Stimulated activated CD4-positive, alpha-beta T cell treated with anti-CD3 and anti-CD28 coated beads, Interleukin-2, amount 100 ng/mL, for 48 hours (primary cell): ENCODE measurements around the gene FOLR2.

Experiments
- DNase-seq, 2 donors: peaks; one replicate each; pipeline ENCODE4 v3.0.0-alpha.2; 2020

FOLR2 gene

DNA sequence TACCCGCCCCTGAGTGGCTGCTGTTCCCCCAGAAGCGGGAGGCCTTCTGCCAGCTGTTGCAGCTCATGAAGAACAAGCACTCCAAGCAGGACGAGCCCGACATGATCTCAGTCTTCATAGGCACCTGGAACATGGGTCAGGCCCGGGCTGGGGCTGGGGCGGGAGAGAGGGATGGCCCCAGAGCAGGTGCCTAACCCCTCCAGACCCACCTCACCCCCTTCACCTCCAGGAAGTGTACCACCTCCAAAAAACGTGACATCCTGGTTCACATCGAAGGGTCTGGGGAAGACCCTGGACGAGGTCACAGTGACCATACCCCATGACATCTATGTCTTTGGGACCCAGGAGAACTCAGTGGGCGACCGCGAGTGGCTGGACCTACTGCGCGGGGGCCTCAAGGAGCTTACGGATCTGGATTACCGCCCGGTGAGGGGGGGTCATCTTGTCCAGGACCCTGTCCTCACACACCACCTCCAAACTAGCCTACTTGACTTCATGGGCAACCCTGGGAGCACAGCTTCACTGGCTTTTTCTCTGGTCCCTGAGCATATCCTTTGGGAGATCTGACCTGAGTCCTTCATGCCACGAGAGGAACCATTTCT, 14.3 kb downstream of the FOLR2 start:
- no peak for DNase-seq

DNA sequence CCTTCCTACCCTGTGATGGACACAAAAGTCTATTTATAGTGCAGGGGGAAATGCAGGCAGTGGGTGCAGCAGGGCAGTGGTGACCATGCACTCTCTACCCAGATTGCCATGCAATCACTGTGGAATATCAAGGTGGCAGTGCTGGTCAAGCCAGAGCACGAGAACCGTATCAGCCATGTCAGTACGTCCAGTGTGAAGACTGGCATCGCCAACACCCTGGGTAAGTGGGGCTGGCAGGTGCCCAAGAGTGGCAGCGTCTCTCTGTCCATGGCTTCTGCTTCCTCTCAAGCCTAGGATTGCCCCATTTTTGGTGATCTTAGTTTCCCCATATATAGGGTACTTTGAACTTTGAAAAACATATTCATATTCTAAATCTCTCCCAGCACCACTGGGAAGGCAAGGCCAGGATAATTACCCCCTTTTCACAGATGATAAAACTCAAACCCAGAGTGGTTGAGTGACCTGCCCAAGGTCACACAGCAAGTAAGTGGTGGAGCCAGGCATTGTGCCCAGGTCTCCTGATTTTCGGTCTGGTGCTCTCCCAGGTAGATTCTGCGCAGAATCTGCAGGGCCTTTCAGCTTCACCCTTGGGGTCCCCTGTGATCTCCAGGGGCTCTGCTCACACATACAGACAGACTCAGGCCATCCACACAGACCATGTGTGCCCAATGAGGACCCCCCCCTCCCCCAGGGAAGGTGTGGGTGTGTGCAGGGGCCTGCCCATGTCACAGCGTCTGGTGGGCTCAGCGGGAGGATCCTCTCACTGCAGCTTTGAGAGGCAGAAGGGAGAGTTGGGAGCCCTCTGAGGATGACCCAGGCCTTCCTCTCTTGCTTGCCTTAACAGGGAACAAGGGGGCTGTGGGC, 15.0 kb downstream of the FOLR2 start:
- no peak for DNase-seq

DNA sequence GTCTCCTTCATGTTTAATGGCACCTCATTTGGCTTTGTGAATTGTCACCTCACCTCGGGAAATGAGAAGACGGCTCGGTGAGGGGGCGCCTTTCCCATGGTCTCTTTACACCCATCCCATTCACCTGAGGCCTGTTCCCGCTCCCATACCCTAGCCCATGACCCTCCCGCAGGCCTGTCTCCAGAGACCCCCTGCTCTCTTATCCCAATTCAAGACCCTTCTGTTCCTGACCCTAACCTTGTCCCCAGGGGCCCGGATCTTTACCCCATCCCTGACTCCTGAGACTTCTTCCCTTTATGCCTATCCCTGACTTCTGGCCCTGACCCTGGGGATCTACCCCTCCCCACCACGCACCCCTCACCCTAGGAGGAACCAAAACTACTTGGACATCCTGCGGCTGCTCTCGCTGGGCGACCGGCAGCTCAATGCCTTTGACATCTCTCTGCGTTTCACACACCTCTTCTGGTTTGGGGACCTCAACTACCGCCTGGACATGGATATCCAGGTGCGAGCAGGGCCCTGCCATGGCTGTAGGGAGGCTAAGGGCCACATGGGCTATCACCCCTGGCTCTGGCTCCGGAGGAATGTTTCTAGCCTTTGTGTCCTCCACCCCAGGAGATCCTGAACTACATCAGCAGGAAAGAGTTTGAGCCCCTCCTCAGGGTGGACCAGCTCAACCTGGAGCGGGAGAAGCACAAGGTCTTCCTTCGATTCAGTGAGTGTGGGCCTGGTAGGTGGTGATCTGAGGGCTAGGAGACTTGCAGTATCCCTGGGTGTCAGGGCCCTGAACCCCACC, 15.9 kb downstream of the FOLR2 start:
- DNase-seq, result no peak

DNA sequence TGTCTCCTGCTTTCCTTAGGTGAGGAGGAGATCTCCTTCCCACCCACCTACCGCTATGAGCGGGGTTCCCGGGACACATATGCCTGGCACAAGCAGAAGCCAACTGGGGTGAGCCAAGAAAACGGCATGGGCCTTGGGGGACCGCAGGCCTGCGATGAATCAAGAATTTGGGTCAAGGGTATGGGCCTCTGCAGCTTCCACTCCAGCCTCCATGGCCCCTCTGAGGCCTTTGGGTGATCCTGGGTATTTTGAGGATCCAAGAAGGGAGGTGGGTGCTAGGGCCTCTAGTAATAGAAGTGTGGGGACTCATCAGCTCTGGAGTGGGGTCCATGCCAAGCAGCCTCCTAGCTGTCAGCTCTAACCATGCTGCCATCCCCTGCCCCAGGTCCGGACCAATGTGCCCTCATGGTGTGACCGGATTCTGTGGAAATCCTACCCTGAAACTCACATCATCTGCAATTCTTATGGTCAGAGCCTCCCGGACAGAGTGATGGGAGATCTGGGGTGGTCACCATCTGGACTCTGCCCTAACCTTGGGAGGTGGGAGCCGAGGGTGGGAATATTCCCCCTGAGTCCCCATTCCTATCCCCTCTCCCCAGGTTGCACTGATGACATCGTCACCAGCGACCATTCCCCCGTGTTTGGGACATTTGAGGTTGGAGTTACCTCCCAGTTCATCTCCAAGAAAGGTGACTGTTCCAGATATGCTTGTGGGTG, 16.6 kb downstream of the FOLR2 start:
- no peak for DNase-seq

DNA sequence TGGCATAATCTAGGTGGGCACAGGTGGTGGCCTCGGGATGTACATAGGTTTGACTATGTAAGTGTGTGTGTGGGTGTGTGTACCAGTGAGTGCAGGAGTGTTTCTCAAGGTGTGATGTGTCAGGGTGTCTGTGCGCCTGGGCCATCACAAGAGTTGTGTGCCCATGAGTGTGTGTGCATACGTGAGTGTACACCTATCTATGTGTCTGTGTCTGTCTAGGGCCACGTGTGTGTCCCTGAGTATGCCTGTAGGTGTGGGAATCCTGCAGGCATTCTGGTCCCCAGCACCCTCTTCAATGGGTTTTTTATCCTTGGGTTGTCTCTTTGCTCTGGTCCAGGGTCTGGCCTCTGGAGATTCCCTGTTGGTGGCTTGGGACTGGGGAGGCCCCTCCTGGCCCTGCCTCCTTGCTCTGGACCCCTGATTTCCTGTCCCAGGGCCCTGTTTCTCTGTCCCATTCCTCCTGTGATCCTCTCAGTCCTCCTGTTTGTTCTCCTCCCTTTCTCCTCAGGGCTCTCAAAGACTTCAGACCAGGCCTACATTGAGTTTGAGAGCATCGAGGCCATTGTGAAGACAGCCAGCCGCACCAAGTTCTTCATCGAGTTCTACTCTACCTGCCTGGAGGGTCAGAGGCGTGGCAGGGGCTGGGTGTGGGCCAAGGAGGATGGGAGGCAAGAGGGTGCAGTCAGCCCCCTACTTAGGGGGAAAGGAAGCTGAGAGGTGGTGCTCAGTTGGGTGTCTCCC, 17.3 kb downstream of the FOLR2 start:
- DNase-seq, result no peak

DNA sequence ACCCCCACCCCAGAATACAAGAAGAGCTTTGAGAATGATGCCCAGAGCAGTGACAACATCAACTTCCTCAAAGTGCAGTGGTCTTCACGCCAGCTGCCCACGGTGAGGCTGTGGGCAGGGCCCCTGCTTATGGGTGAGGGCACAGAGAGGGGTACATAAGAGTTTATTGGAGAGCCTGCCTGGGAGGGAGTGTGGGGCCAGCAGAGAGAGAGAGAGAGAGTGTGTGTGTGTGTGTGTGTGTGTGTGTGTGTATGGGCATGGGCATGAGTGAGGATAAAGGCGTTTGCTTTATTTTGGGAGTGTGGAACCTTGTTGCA, 17.9 kb downstream of the FOLR2 start:
- no peak for DNase-seq

DNA sequence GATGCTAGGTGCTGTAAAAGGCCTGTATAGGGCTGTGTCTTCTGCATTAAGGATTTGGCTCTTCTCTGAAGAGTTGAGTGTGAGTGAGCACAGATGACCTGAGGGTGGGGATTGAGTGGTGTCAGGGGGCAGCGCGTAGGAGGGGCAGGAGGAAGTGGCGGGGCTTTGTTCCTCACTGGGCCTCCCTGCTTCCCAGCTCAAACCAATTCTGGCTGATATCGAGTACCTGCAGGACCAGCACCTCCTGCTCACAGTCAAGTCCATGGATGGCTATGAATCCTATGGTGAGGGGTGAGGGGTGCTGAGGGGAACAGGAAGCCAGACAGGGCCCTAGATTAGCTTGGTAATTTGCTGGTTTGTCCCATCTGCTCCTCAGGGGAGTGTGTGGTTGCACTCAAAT, 18.3 kb downstream of the FOLR2 start:
- DNase-seq, result no peak

DNA sequence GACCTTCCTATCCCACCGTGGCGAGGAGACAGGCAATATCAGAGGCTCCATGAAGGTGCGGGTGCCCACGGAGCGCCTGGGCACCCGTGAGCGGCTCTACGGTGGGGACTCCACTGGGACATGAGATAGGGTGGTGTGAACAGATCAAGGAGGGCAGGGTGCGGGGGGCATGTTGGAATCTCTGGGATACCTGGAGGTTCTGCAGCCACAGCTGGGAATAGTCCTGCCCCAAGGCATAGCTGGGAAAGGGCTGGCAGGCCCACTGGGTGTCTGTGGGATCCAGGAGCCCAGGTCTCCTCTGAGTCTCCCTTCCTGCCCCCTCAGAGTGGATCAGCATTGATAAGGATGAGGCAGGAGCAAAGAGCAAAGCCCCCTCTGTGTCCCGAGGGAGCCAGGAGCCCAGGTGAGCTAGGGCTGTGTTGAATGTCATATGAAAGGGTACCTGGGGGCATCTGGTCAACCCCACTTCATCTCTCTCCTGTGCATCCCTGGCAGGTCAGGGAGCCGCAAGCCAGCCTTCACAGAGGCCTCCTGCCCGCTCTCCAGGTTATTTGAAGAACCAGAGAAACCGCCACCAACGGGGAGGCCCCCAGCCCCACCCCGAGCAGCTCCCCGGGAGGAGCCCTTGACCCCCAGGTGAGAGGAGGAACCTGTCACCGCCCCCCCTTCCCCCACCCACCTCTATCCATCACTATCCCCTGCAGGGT, 18.9 kb downstream of the FOLR2 start:
- DNase-seq, result no peak

DNA sequence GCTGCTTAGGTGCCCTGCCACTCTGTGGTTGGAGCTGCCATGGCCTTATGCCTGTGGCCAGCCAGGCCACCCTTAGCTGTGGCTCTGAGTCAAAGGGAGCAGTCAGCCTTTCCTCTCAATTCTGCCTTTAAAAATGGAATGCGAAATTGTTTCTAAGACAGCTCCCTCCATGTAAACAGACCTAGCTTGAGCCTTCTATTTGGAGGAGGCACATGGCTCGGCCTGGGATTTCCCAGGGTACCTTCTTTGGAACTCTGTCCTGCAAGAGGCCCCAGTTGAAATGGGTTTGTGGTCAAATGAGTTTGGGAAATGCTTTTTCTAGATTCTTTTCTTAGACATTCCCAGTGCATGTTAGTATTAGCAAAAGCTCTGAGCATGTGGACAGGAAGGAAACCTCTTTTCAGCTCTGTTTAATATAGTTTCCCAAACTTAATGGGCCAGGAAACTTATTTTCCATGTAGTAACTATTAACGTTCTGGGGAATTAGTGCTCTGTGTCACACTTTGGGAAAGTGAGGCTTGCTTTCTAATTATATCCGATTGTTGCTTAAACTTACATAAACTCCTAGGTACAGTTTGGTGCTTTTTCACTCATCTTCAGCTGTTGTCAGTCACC, 19.6 kb downstream of the FOLR2 start:
- DNase-seq, result no peak

DNA sequence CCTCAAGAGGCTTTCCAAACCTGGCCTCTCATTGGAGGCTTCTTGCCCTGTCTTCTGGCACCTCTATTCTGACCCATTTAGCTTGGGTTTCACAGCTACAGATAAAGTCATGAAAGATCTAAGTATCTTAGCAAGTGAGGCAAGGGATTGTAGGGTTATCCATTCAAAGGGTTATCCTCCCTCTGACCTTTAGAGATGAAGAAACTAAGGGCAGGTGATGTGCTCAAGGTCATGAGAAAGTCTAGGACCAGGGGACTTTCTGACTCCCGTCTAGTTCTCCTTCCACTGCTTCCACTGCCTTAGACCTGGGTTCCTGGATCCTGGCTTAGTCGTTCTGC, 20.1 kb downstream of the FOLR2 start:
- DNase-seq, result no peak

DNA sequence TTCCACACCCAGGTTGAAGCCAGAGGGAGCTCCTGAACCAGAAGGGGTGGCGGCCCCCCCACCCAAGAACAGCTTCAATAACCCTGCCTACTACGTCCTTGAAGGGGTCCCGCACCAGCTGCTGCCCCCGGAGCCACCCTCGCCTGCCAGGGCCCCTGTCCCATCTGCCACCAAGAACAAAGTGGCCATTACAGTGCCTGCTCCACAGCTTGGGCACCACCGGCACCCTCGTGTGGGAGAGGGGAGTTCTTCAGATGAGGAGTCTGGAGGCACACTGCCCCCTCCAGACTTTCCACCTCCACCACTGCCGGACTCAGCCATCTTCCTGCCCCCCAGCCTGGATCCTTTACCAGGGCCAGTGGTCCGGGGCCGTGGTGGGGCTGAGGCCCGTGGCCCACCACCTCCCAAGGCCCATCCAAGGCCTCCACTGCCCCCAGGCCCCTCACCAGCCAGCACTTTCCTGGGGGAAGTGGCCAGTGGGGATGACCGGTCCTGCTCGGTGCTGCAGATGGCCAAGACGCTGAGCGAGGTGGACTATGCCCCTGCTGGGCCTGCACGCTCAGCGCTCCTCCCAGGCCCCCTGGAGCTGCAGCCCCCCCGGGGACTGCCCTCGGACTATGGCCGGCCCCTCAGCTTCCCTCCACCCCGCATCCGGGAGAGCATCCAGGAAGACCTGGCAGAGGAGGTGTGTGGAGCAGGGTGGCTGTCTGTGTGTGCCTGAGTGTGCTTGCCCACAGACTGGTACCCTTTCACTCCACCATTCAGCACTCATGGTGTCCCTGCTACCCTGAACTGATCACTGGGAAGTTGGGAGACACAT, 20.7 kb downstream of the FOLR2 start:
- DNase-seq, result no peak

DNA sequence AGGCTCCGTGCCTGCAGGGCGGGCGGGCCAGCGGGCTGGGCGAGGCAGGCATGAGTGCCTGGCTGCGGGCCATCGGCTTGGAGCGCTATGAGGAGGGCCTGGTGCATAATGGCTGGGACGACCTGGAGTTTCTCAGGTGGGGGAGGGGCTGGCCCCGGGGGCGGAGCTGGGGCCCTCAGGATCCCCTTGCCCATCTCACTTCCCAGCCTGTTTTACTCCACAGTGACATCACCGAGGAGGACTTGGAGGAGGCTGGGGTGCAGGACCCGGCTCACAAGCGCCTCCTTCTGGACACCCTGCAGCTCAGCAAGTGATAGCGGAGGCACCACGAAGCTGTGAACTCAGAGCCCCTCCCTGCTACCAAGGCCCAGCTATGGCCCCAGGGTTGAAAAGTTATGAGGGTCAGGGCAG, 21.5 kb downstream of the FOLR2 start:
- peak; percentile 53 to 60 for DNase-seq

DNA sequence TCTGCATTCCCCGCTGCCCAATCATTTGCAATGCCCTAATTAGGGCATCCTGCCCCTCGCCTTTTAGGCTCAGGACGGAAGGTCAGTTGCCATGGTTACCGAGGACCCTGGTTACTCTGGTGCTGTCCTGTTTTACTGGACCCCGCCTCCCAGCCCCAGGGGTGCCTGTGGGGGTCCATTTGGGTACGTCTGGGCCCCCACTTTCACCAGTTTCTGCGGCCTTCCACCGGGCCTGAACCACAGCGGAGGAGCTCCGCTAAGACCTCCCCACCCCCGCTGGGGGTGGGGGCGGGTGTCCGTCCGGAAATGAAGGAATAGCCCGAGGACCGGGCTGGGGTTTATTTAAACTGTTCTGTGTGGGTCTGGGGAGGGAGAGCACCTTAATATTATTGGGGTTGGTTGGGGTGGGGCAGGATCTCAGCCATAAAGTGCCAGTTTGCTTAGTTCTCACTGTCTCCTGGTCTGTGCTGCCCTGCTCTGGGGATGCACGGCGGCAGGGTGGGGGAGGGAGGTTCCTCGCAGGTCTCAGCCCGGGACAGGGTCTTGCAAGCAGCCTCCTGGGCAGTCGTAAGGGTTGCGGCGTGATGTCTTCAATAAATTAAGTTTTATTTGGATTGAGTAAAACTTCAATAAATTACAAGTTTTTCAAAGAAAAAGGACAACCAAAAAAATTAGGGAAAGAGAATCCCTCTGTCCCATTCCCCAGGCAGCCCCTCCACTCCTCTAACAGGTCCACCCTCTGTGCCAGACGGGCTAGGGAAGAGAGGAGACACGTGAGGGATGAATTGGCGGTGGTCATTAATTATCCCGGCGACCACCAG, 22.1 kb downstream of the FOLR2 start:
- no peak for DNase-seq

DNA sequence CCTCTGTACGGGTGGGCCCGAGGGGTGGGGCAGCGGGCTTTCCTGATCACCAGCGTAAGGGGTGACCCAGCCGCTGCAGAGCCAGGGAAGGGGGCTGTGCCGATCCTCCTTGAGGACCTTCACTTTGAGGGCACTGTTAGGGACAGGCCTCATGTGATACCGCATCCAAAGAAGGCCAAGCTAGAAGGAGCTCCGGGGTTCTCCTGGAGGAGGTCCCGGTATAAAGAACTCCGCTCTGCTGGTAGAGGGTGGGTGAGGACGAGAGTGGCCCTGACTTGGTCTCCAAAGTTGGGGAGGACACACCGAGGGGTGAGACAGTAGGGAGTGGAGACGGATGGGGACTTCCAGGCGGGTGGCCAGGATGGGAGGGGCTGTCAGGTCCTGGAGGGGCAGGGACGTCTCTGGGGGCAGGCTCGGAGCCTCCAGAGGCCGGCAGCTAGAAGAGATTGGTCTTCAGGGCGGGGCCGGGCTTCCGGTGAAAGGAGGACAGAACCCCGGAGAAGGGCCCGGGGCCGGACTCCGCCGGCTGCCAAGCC, 22.8 kb downstream of the FOLR2 start:
- no peak for DNase-seq

DNA sequence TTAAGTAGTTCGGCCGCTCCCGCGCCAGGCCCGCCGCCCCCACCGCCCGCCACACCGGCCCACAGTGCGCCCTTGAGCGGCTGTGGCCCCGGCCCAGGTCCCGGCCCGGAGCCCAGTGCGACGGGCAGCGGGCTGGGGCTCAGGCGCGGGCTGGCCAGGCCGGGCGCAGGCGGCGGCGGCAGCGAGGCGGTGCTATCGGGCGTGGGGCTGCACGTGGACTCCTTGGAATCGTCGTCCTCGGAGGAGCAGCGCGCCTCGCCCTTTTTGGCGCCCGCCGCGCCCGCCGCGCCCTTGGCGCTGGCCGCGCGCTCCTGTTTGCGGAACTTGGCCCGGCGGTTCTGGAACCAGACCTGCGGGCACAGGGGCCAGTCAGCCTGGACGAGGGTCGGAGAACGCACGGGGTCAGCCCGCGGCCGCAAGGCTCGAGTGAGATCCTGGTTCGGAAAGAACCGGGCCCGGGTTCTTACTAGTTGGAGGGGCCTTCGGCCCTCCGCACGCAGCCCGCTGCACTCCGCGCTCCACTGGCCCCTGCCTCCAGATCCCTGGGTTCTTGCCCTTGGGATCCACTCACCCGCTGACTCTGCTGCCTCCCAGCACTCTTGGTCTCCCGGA, 23.4 kb downstream of the FOLR2 start:
- DNase-seq, result no peak

DNA sequence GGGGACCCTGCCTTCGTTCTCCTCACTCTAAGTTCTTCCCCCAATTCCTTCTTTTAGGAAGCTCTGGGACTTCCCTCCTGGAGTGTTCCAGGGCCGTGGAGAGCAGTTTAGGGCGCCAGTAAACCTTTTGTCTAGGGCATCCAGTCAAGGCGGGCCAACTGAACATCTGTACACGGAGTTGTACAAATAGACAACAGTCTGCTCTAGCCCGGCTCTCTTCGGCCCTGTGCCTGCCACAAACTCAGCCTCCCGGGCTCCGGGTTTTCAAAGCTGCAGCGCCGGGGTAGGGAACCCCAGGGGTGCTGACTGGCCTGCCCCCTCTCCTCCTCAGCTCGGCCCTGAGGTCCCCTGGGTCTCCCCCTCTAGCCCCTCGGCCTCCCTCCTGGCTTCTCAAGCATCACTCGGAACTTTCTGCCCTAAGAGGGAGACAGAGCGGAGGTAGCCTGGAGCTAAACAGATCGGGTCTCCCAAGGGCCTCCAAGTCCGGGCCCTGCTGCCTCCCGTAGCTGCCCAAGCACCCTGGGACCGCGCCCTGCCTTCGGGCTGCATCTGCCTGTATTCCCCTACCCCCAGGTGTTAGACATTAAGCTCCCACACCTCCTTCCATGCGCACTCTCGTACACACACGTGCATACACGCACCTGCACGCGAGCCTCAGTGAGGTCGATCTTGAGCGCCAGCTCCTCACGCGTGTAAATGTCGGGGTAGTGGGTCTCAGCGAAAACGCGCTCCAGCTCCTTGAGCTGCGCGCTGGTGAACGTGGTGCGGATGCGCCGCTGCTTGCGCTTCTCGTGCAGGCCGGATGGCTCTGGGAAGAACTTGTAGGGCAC, 24.1 kb downstream of the FOLR2 start:
- DNase-seq, result no peak

DNA sequence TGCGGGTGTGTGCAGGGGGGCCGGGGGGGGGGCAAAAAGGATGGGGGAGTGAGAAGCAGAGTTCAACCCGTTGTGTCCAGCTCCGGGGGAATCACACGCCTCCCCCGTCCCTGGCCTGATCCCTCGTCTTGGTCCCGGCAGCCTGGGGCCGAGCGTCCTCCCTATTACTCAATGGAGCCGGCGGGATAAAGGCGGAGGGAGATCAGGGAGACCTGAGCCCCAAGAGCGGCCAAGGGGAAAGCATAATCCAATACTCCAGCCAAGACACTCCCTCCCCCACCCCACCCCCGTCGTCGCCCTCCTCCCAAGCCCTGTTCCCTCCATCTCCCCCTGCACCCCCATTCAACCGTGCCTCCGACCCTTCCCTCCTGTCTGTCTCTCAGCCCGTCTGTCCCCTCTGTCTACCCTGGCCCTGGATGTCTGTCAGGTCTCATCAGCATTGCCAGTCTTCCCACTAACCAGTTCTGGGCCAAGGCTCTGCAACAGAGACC, 24.7 kb downstream of the FOLR2 start:
- DNase-seq, result no peak

DNA sequence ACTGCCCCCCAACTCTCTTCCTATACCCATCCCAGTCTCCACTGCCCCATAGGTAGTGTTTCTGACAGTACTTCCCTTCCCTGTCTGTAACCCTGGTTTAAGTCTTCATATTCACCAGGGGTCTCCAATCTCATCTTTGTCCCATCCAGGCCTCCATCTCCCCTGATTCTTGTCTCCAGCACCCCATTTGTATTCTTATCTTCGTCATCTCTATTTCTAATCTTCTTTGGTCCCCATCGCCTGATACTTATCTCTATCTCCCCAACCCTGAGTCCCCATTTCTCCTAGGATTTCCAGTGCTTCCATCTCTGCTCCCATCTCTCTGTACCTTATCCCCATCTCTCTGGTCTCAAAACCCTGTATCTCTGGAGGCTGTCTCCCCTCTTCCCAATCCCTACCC, 25.5 kb downstream of the FOLR2 start:
- no peak for DNase-seq
